OCI-LY3 (cell line): ENCODE data around the gene CATSPERD.
A peak's percentile ranks its signal among the peaks of the same experiment; 100 is the strongest.

Experiments used
- H2AFZ ChIP-seq: fragments of 200-600, 300-600 bp; shearing (Covaris generic); 2 replicates; pipeline ENCODE4 v1.6.0; 2014; ENCODE audit warnings: antibody characterized with exemption, low read depth, low read length
- H3K27ac ChIP-seq: fragments of 200-600, 300-600 bp; sonication (generic); 2 replicates; pipeline ENCODE4 v1.5.1; 2014; ENCODE audit warnings: mild to moderate bottlenecking, low read length, moderate library complexity, mixed read lengths
- H3K27me3 ChIP-seq: fragments of 200-600, 300-600 bp; sonication (generic); 2 replicates; pipeline ENCODE4 v1.6.1; 2014; ENCODE audit warnings: low read depth, low read length, mixed read lengths
- H3K36me3 ChIP-seq: fragments of 200-600, 300-600 bp; sonication (generic); replicated peaks from 2 replicates; pipeline ENCODE3; 2014; ENCODE audit warnings: low read depth, low read length, mixed read lengths
- H3K4me1 ChIP-seq: fragments of 300-600, 200-600 bp; sonication (generic); 2 replicates; pipeline ENCODE4 v1.6.1; 2014; ENCODE audit warnings: low read length, mixed read lengths
- H3K4me2 ChIP-seq: fragments of 200-600, 300-600 bp; sonication (generic); 2 replicates; pipeline ENCODE4 v1.6.1; 2014; ENCODE audit warnings: low read length, mixed read lengths
- H3K4me3 ChIP-seq: fragments of 300-600, 200-600 bp; sonication (generic); 2 replicates; pipeline ENCODE4 v1.5.1; 2014; ENCODE audit warnings: antibody characterized with exemption, mild to moderate bottlenecking, low read length, moderate library complexity
- H3K79me2 ChIP-seq: fragments of 300-600, 200-600 bp; shearing (Covaris generic); 2 replicates; pipeline ENCODE4 v1.6.1; 2014; ENCODE audit warnings: mild to moderate bottlenecking, low read length, mixed read lengths
- H3K9ac ChIP-seq: fragments of 300-600, 200-600 bp; shearing (Covaris generic); 2 replicates; pipeline ENCODE4 v1.6.0; 2014; ENCODE audit warnings: mild to moderate bottlenecking, low read length, moderate library complexity
- H3K9me3 ChIP-seq: fragments of 200-600, 300-600 bp; shearing (Covaris generic); 2 replicates; pipeline ENCODE4 v1.6.1; 2014; ENCODE audit warnings: low read length, mixed read lengths; ENCODE audit not compliant: insufficient read depth
- H4K20me1 ChIP-seq: fragments of 200-600, 300-600 bp; sonication (generic); 2 replicates; pipeline ENCODE4 v1.6.1; 2016; ENCODE audit warnings: low read length, mixed read lengths; ENCODE audit not compliant: insufficient read depth
- EZH2phosphoT487 ChIP-seq: fragments of 200-600 bp; shearing (Covaris generic); IDR thresholded peaks from 2 replicates; pipeline ENCODE4 v1.6.1; 2018; ENCODE audit warnings: antibody characterized with exemption, mixed run types, low read depth
- TF ChIP-seq, protein P1 (sequence below): fragments of 200-600, 300-600 bp; sonication (generic); IDR thresholded peaks from 2 replicates; pipeline ENCODE4 v1.5.1; 2014; ENCODE audit warnings: antibody characterized with exemption, low read length, low read depth

Gene CATSPERD

DNA sequence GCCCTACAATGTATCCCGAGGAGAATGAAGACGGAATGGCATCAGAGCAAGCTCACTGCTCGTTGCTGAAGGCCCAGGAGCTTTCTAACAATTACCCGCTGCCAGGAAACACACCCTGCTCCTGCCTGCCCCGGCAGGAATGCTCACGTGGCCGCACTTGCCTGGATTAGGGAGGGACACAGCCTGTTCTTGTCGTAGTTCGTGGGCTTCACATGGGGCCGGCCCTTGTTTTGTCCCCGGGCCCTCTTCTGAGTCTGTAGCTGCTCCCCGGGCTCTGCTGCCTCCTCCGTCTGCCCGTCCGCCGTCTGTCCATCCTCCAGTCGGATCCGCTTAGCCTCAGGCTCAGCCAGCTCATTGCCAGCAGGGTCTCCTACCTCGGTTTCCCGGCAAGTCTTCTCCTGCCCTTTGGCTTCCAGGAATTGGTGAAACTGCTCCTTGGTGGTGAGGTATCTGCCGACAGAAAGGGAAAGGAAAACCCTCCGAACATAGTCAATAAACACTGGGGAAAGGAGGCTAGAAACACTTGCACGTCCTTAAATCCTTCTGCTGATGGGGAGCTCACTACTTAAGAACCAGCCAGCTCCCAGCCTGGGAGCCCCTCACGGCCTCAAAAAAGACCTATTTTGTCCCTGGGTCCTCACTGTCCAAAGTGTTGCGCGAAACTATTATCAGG, 69.6 kb downstream of the CATSPERD start:
- peak overlapping the region; percentile 61 for H3K9ac ChIP-seq
- 0 out of 2 replicates have a peak overlapping the region, but pooled peaks have one; percentile 8 for H3K27ac ChIP-seq

DNA sequence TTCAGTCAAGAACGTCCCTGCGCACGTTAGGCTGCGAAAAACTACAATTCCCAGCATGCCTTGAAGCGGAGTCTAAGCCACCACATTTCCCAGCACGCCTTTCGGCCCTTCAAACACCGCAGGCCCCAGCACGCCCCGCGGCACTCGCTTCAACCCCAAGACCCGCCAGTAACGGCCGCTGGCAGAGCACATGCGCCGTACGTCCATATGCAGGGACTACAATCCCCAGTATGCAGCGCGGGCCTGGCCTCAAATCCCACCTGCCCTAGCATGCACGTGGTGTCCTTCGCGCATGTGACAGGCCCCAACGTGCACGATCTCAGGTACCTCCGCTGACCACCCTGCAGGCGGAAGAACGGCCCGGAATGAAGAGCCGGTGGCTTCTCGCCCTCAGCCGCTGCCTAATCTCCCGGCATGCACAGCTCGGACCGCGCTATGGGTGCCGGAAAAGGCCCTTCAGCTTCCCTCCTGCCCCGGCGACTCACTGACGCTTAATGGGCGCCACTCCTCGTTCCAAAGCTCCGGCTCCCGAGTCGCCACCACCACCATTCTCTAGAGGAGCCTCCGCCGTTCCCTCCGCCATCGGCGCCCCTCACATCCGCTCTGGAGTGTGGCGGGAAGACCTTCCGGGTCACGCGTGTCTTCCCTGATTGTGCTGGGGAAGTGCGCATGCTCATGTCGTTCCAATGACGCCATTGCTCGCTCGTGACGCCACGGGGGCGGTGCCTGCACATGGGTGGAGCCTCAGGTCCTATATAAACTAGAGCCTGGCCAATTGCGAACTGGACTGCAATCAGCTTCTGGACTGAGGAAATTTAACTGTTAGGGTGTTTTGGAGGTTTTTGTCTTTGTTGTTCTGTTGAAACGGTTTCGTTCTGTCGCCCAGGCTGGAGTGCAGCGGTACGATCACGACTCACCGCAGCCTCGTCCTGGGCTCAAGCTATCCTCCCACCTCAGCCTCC, 70.4 kb downstream of the CATSPERD start, which contains the start of gene DUS3L:
Gene DUS3L, minus strand, starts transcription at position 605 of the 962 bp plus-strand sequence. Its CDS starts 22 bp downstream, at position 583.
- H3K4me2 ChIP-seq, result peak within 1 kb of the TSS; percentile 75
- no peaks in the 10 kb centered on the region for H3K9me3 ChIP-seq
- peaks cover 9% of the 10 kb centered on the region for H3K4me1 ChIP-seq
- 0 out of 2 replicates have a peak, but pooled peaks cover 3% of the 10 kb centered on the region for H4K20me1 ChIP-seq
- peak within 1 kb of the TSS; percentile 77 for H3K4me3 ChIP-seq
- TF ChIP-seq, protein P1, sequence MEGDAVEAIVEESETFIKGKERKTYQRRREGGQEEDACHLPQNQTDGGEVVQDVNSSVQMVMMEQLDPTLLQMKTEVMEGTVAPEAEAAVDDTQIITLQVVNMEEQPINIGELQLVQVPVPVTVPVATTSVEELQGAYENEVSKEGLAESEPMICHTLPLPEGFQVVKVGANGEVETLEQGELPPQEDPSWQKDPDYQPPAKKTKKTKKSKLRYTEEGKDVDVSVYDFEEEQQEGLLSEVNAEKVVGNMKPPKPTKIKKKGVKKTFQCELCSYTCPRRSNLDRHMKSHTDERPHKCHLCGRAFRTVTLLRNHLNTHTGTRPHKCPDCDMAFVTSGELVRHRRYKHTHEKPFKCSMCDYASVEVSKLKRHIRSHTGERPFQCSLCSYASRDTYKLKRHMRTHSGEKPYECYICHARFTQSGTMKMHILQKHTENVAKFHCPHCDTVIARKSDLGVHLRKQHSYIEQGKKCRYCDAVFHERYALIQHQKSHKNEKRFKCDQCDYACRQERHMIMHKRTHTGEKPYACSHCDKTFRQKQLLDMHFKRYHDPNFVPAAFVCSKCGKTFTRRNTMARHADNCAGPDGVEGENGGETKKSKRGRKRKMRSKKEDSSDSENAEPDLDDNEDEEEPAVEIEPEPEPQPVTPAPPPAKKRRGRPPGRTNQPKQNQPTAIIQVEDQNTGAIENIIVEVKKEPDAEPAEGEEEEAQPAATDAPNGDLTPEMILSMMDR, result no peak
- TF ChIP-seq EZH2phosphoT487, result no peak
- peak within 1 kb of the TSS; percentile 87 for H3K9ac ChIP-seq
- H3K27me3 ChIP-seq, result no peaks in the 10 kb centered on the region
- H2AFZ ChIP-seq, result peak within 1 kb of the TSS; percentile 61; the same call in 1 of the 2 replicates
- peaks cover 37% of the 10 kb centered on the region for H3K36me3 ChIP-seq
- peak within 1 kb of the TSS; percentile 81 for H3K27ac ChIP-seq
- peaks cover 16% of the 10 kb centered on the region for H3K79me2 ChIP-seq

More for the DNA sequence above, 69.6 kb downstream of the CATSPERD start:
- peaks cover 9% of the 10 kb centered on the region for H3K4me1 ChIP-seq
- no peaks in the 10 kb centered on the region for H3K27me3 ChIP-seq
- peak overlapping the region; percentile 75 for H3K4me2 ChIP-seq
- peaks cover 16% of the 10 kb centered on the region for H3K79me2 ChIP-seq
- no peaks in the 10 kb centered on the region for H3K9me3 ChIP-seq
- H2AFZ ChIP-seq, result no peak overlapping the region
- peaks cover 41% of the 10 kb centered on the region for H3K36me3 ChIP-seq
- 0 out of 2 replicates have a peak, but pooled peaks cover 3% of the 10 kb centered on the region for H4K20me1 ChIP-seq
- peak overlapping the region; percentile 77 for H3K4me3 ChIP-seq
- no peak for TF ChIP-seq EZH2phosphoT487
- TF ChIP-seq, protein P1, result no peak

DNA sequence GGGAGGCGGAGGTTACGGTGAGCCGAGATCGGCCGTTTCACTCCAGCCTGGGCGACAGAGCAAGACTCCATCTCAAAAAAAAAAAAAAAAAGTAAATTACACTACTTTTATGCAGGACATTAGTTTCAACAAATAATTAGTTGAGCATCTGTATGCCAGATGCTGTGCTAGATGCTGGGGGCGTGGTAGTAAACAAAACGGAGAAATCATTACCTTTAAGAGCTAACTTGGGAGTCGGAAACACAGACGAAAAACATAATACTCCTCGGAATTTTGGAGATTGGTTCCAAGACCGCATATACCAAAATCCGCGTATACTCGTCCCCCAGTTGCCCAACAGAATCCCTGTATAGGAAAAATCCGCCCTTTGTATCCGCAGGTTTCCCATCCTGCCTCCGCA, 71.8 kb downstream of the CATSPERD start:
- no peak overlapping the region for H3K4me3 ChIP-seq
- no peaks in the 10 kb centered on the region for H3K27me3 ChIP-seq
- no peak overlapping the region for H3K27ac ChIP-seq
- no peaks in the 10 kb centered on the region for H3K9me3 ChIP-seq
- H3K4me2 ChIP-seq, result no peak overlapping the region
- H3K9ac ChIP-seq, result no peak overlapping the region
- TF ChIP-seq, protein P1, result no peak
- TF ChIP-seq EZH2phosphoT487, result no peak
- 0 out of 2 replicates have a peak, but pooled peaks cover 3% of the 10 kb centered on the region for H4K20me1 ChIP-seq
- peaks cover 24% of the 10 kb centered on the region for H3K36me3 ChIP-seq
- peaks cover 9% of the 10 kb centered on the region for H3K4me1 ChIP-seq
- H2AFZ ChIP-seq, result no peak overlapping the region
- peaks cover 16% of the 10 kb centered on the region for H3K79me2 ChIP-seq

DNA sequence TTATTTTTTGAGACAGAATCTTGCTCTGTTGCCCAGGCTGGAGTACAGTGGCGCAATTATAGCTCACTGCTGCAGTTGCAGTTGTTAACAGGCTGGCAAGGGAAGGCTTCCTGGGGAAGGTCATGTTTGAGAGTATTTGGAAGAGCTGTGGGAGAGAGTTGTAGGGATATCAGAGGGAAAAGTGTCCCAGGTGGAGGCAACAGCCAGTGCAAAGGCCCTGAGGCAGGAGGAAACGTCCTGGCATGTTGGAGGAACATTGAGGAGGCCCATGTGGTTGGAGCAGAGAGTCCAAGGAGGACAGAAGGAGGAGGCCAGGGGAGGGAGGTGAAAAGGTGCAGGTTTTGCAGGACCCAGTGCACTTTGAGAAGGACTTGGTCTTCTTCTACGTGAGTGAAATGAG, 72.8 kb downstream of the CATSPERD start:
- H3K9me3 ChIP-seq, result no peaks in the 10 kb centered on the region
- peaks cover 16% of the 10 kb centered on the region for H3K79me2 ChIP-seq
- no peaks in the 10 kb centered on the region for H3K27me3 ChIP-seq
- no peak overlapping the region for H2AFZ ChIP-seq
- peaks cover 16% of the 10 kb centered on the region for H3K36me3 ChIP-seq
- H3K4me3 ChIP-seq, result no peak overlapping the region
- TF ChIP-seq, protein P1, result no peak
- no peak for TF ChIP-seq EZH2phosphoT487
- H4K20me1 ChIP-seq, result 0 out of 2 replicates have a peak, but pooled peaks cover 3% of the 10 kb centered on the region
- no peak overlapping the region for H3K9ac ChIP-seq
- H3K27ac ChIP-seq, result no peak overlapping the region
- H3K4me2 ChIP-seq, result no peak overlapping the region
- H3K4me1 ChIP-seq, result peaks cover 9% of the 10 kb centered on the region
